Fibroblast of lung (primary cell): Measurements from ENCODE around the gene PDGFB.

Experiments used
- CTCF ChIP-seq, 2 donors: IDR thresholded peaks in 1 of 2; conservative IDR thresholded peaks in 1 of 2; 1 replicate in 1 of 2; 2 replicates in 1 of 2; pipeline ENCODE4 v1.5.1; 2011 to 2012; ENCODE audit warnings: low read length in 2 of 2, control low read depth in 1 of 2, inconsistent platforms in 1 of 2, low read depth in 1 of 2, mild to moderate bottlenecking in 1 of 2
- EZH2 ChIP-seq: IDR thresholded peaks from 2 replicates; pipeline ENCODE4 v1.5.1; 2012; ENCODE audit warnings: low read length, control low read depth, mild to moderate bottlenecking; ENCODE audit errors: missing control alignments

- TF ChIP-seq CTCF (conservative IDR thresholded peaks at IDR 0.05 in 1 of 2, IDR thresholded peaks at IDR 0.05 in 1 of 2; ENCODE audit: low read depth in 1 of 2, low read length in 2 of 2) (no peak), EZH2 (no peak)
These were observed 64.9 kb downstream of the PDGFB start for GRCh38 chr22:39179841-39180335.
